Endothelial cell of umbilical vein (primary cell): ENCODE measurements around the gene ZNF565. TPM values are rescaled to one million over a fixed set of nuclear protein-coding genes. Genes with fewer than 3 reads are reported as not detected.
A peak's percentile ranks its signal among the peaks of the same experiment; 100 is the strongest.

Experiments
- BruUV-seq: library from RNA; stranded (reverse); fragments of 400-500 nt; replicated peaks from 2 replicates; lab custom pipeline; 2021; lab: Mats Ljungman, UMichigan
- CTCF ChIA-PET: fragments of 300-600, 350-600 bp; sonication (Branson Sonifier 250); formaldehyde crosslinking; loops from one replicate; lab custom pipeline; 2021; ENCODE audit warnings: antibody characterized with exemption, inconsistent platforms; lab: Charles Lee
- POLR2A ChIA-PET: fragments of 300-600, 350-600 bp; sonication (Branson Sonifier 250); formaldehyde crosslinking; loops from one replicate; lab custom pipeline; 2021; ENCODE audit warnings: antibody characterized with exemption, inconsistent platforms; lab: Charles Lee
- DNase-seq: peaks from one replicate; pipeline ENCODE4 v3.0.0-alpha.2; 2011; ENCODE audit warnings: low read depth, low spot score
- FAIRE-seq: peaks from 2 replicates; lab custom pipeline; 2011; peaks lifted over from hg19 to GRCh38; lab: Jason Lieb, UNC
- H2AFZ ChIP-seq: 2 replicates; pipeline ENCODE4 v1.6.0; 2012; ENCODE audit warnings: low read depth, low read length, control low read depth, inconsistent platforms
- H3K27ac ChIP-seq: 2 replicates; pipeline ENCODE4 v1.5.1; 2011; ENCODE audit warnings: low read depth, mild to moderate bottlenecking, control low read depth, low read length, moderate library complexity; ENCODE audit not compliant: insufficient read depth
- H3K27me3 ChIP-seq, 2 experiments: 2 replicates each; pipeline versions ENCODE4 v1.6.0 to v1.6.1; 2011; ENCODE audit warnings: low read length in 2 of 2, mixed read lengths in 1 of 2; ENCODE audit not compliant: control insufficient read depth in 2 of 2, insufficient read depth in 2 of 2
- H3K36me3 ChIP-seq, 2 experiments: 2 replicates in 1 of 2; 3 replicates in 1 of 2; pipeline ENCODE4 v1.5.1; 2011; ENCODE audit warnings: low read length in 2 of 2, mild to moderate bottlenecking in 1 of 2, moderate library complexity in 1 of 2; ENCODE audit not compliant: control insufficient read depth in 2 of 2, insufficient read depth in 2 of 2; ENCODE audit errors: extremely low read depth in 1 of 2
- H3K4me1 ChIP-seq: 3 replicates; pipeline ENCODE4 v1.5.1; 2011; ENCODE audit warnings: mild to moderate bottlenecking, low read length; ENCODE audit not compliant: control insufficient read depth, insufficient read depth; ENCODE audit errors: extremely low read depth
- H3K4me2 ChIP-seq: 2 replicates; pipeline ENCODE4 v1.6.1; 2011; ENCODE audit warnings: low read length, control low read depth, mixed read lengths; ENCODE audit not compliant: insufficient read depth
- H3K4me3 ChIP-seq, 3 experiments: fragments of 200-600 bp in 1 of 3; sonication (generic), shearing (Covaris generic) in 1 of 3; replicated peaks in 1 of 3; 2 replicates each; pipeline ENCODE4 v1.5.1; 2011 to 2016; ENCODE audit warnings: control low read depth in 3 of 3, low read length in 3 of 3, mild to moderate bottlenecking in 2 of 3, inconsistent platforms in 1 of 3, low read depth in 1 of 3, moderate library complexity in 1 of 3; ENCODE audit not compliant: insufficient read depth in 1 of 3
- H3K79me2 ChIP-seq: 2 replicates; pipeline ENCODE4 v1.6.0; 2012; ENCODE audit warnings: low read length, inconsistent platforms; ENCODE audit not compliant: control insufficient read depth, insufficient read depth
- H3K9ac ChIP-seq: replicated peaks from 2 replicates; pipeline ENCODE3; 2011; ENCODE audit warnings: low read length, control low read depth; ENCODE audit not compliant: insufficient read depth; ENCODE audit errors: extremely low read depth
- H3K9me1 ChIP-seq: replicated peaks from 3 replicates; pipeline ENCODE4 v1.6.0; 2011; ENCODE audit warnings: mild to moderate bottlenecking, low read length; ENCODE audit not compliant: control insufficient read depth, insufficient read depth; ENCODE audit errors: extremely low read depth
- H3K9me3 ChIP-seq: replicated peaks from 2 replicates; pipeline ENCODE4 v1.5.1; 2012; ENCODE audit warnings: low read length, inconsistent platforms; ENCODE audit not compliant: control insufficient read depth, insufficient read depth
- H4K20me1 ChIP-seq: replicated peaks from 2 replicates; pipeline ENCODE3; 2011; ENCODE audit warnings: mild to moderate bottlenecking, low read length; ENCODE audit not compliant: control insufficient read depth, insufficient read depth; ENCODE audit errors: extremely low read depth
- EZH2 ChIP-seq: IDR thresholded peaks from 2 replicates; pipeline ENCODE4 v1.6.1; 2012; ENCODE audit warnings: borderline replicate concordance, low read depth, mild to moderate bottlenecking, moderate library complexity, low read length, inconsistent platforms; ENCODE audit not compliant: severe bottlenecking
- FOS ChIP-seq: IDR thresholded peaks from 2 replicates; pipeline ENCODE4 v1.6.1; 2011; ENCODE audit warnings: mild to moderate bottlenecking, low read length, moderate library complexity, borderline replicate concordance; ENCODE audit not compliant: insufficient read depth
- GATA2 ChIP-seq: IDR thresholded peaks from 2 replicates; pipeline ENCODE4 v1.7.0; 2011; ENCODE audit warnings: low read depth, mild to moderate bottlenecking, moderate library complexity, mixed read lengths, low read length; ENCODE audit not compliant: insufficient read length, insufficient read depth
- JUN ChIP-seq: IDR thresholded peaks from 2 replicates; pipeline ENCODE4 v1.6.1; 2011; ENCODE audit warnings: borderline replicate concordance, low read depth; ENCODE audit not compliant: insufficient read length, insufficient read depth
- MYC ChIP-seq: IDR thresholded peaks from one replicate; pipeline ENCODE4 v1.6.1; 2011; ENCODE audit warnings: mild to moderate bottlenecking, low read depth, low read length
- POLR2A ChIP-seq: IDR thresholded peaks from 2 replicates; pipeline ENCODE4 v1.6.1; 2012; ENCODE audit warnings: low read depth, mild to moderate bottlenecking, control low read depth, low read length
- POLR2AphosphoS5 ChIP-seq: IDR thresholded peaks from 2 replicates; pipeline ENCODE4 v1.6.1; 2012; ENCODE audit warnings: low read depth, mild to moderate bottlenecking, control low read depth, low read length, moderate library complexity; ENCODE audit not compliant: insufficient read depth
- dilution Hi-C: fragments of 300-500 bp; cut with MboI; formaldehyde crosslinking; loops from one replicate; pipeline ENCODE4 v1.15.0; 2019; ENCODE audit warnings: low sequenced_read_pairs; ENCODE audit not compliant: extremely low pct_ligation_motif_present
- intact Hi-C: fragments of 100-400 bp; cut with micrococcal nuclease; formaldehyde crosslinking; loops from one replicate; pipeline ENCODE4 v1.10.0; 2022
- polyA plus RNA-seq, 4 experiments: library from polyadenylated mRNA; depleted of rRNA in 3 of 4; stranded (reverse) in 3 of 4; unstranded in 1 of 4; fragments of >200 nt; gene quantifications; 2 replicates each; pipeline versions ENCODE4 v1.2.1 to v1.2.3, GENCODE V29; 2011 to 2012; ENCODE audit warnings: missing spikeins in 1 of 4
- total RNA-seq: library from RNA; stranded (reverse); gene quantifications from 2 replicates; pipeline ENCODE4 v1.2.3, GENCODE V29; 2021
- TF ChIP-seq, protein P1 (sequence below), 2 donors: IDR thresholded peaks; 1 replicate in 1 of 2; 2 replicates in 1 of 2; pipeline ENCODE4 v1.5.1; 2011; ENCODE audit warnings: low read length in 2 of 2, mild to moderate bottlenecking in 2 of 2, moderate library complexity in 2 of 2, control low read depth in 1 of 2, inconsistent platforms in 1 of 2, low read depth in 1 of 2; ENCODE audit not compliant: insufficient read depth in 1 of 2; ENCODE audit errors: extremely low read depth in 1 of 2
- TF ChIP-seq, protein P2 (sequence below): IDR thresholded peaks from 2 replicates; pipeline ENCODE4 v1.6.1; 2011; ENCODE audit not compliant: insufficient read depth, insufficient read length

Gene ZNF565
- total and polyA plus RNA-seq, 2 donors (not counting 3 experiments of a cell fraction or from before 2014, with no cell fraction given): 1.4 to 3.6 TPM

DNA sequence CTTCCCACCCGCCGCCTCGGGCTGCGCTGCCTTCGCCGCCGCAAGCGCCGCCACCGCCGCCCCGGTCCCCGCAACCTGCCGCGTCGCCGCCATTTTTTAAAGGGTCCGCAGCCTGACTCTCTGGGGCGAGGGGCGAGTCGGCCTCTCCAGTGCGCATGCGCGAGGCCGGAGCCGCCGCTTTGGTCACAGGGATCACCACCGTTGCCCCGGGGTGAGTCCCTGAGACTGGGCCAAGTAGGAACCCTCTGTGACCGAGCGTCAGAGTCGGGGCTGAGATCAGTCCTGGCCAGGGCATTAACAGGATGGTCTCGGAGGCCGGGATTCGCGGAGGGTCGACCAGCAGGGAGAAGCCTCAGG lies 43.0 kb upstream of the ZNF565 start:
- TF ChIP-seq GATA2: no peak
- TF ChIP-seq MYC: no peak
- TF ChIP-seq JUN: no peak
- TF ChIP-seq, protein P1, sequence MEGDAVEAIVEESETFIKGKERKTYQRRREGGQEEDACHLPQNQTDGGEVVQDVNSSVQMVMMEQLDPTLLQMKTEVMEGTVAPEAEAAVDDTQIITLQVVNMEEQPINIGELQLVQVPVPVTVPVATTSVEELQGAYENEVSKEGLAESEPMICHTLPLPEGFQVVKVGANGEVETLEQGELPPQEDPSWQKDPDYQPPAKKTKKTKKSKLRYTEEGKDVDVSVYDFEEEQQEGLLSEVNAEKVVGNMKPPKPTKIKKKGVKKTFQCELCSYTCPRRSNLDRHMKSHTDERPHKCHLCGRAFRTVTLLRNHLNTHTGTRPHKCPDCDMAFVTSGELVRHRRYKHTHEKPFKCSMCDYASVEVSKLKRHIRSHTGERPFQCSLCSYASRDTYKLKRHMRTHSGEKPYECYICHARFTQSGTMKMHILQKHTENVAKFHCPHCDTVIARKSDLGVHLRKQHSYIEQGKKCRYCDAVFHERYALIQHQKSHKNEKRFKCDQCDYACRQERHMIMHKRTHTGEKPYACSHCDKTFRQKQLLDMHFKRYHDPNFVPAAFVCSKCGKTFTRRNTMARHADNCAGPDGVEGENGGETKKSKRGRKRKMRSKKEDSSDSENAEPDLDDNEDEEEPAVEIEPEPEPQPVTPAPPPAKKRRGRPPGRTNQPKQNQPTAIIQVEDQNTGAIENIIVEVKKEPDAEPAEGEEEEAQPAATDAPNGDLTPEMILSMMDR (IDR thresholded peaks at IDR 0.05; ENCODE audit: extremely low read depth in 1 of 2, insufficient read depth in 1 of 2, low read depth in 1 of 2, low read length in 2 of 2): no peak
- no peak for TF ChIP-seq POLR2AphosphoS5
- TF ChIP-seq EZH2: no peak
- no peak for TF ChIP-seq FOS
- TF ChIP-seq POLR2A: no peak
- TF ChIP-seq, protein P2, sequence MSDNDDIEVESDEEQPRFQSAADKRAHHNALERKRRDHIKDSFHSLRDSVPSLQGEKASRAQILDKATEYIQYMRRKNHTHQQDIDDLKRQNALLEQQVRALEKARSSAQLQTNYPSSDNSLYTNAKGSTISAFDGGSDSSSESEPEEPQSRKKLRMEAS: no peak
- Histone ChIP-seq H3K9me1 (no peaks in the 10 kb centered on the region), H3K4me2 (peak overlapping the region; percentile 31), H3K27ac (no peak overlapping the region), H4K20me1 (no peaks in the 10 kb centered on the region), H2AFZ (peak overlapping the region; percentile 57), H3K36me3 (no peaks in the 10 kb centered on the region), H3K9me3 (no peaks in the 10 kb centered on the region), H3K4me1 (no peaks in the 10 kb centered on the region), H3K79me2 (no peaks in the 10 kb centered on the region), H3K4me3 (peak overlapping the region in 1 of 3 experiments; percentile 46), H3K9ac (no peak overlapping the region), H3K27me3 (no peaks in the 10 kb centered on the region)
- BruUV-seq: no TSS peak
- ChIA-PET CTCF (no interaction called here), POLR2A (no interaction called here)
- intact Hi-C loops (no loop called here), dilution Hi-C loops (no loop called here)
- DNase-seq: peak; percentile 24
- no peak for FAIRE-seq
